Middle frontal gyrus (tissue), 1 donor: ENCODE results near the gene ADRM1.

Experiments used
- DNase-seq: peaks from one replicate; pipeline ENCODE4 v3.0.0-alpha.2; 2015; ENCODE audit warnings: low spot score; ENCODE audit errors: extremely low spot score

Gene ADRM1

GRCh38 chr20:62354031-62354808 is 51.4 kb downstream of the ADRM1 start:
- DNase-seq: no peak

- no peak for DNase-seq
Observed at GRCh38 chr20:62354811-62355341, 52.1 kb downstream of the ADRM1 start.

GRCh38 chr20:62355516-62355877 is 52.7 kb downstream of the ADRM1 start:
- DNase-seq: no peak

GRCh38 chr20:62355878-62356588 is 53.2 kb downstream of the ADRM1 start:
- no peak for DNase-seq

GRCh38 chr20:62356589-62357186 is 53.9 kb downstream of the ADRM1 start:
- DNase-seq: no peak

GRCh38 chr20:62357187-62357667 is 54.4 kb downstream of the ADRM1 start:
- DNase-seq: no peak

- no peak for DNase-seq
Observed at GRCh38 chr20:62357681-62358080, 54.9 kb downstream of the ADRM1 start.
